Raji (cell line): Measurements from ENCODE around the gene SLF2.

Source experiments
- POLR2A ChIP-seq: IDR thresholded peaks from 2 replicates; pipeline ENCODE4 v1.6.1; 2011; ENCODE audit warnings: low read depth, low read length, control low read depth; ENCODE audit not compliant: insufficient read depth

SLF2 gene

DNA sequence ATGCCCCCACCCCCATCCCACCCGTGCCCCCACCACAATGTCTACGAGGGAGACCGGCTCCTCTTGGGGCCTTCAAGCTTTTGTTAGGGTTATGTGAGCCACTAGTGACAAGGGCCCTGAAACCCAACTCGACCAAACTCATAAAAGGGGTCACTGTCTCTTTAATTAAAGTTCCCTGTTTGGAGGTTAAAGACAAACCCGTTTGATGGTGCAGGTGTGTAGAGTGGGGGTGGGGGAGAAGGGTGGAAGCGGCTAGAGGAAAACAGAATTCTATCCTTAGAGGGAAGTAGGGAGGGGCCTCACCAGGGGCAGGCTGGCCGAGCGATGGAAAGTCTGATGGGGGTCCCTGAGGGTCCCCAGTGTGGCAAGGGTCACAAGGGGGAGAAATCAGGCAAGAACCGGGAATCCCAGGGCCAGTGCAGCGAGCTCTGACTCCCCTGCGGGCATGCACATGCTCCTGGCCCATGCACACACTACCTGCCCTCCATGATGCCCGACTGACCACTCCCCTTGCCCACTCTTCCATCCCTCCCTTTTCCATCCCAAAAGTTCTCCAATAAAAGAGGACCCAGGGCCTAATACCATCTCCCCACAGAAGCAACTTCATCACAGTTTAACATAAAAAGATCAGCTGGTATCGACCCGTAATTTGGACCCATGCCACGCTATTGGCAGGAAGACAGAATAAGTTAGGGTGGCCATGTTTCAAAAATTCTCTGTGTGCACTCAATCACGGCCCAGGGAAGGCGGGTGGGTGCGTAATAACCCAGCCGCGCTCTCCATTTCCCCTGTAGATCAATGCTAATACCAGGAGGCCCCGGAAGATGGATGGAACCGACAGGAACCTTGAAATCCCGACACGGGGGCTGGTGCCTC is 35.9 kb upstream of the SLF2 start:
- no peak for TF ChIP-seq POLR2A

DNA sequence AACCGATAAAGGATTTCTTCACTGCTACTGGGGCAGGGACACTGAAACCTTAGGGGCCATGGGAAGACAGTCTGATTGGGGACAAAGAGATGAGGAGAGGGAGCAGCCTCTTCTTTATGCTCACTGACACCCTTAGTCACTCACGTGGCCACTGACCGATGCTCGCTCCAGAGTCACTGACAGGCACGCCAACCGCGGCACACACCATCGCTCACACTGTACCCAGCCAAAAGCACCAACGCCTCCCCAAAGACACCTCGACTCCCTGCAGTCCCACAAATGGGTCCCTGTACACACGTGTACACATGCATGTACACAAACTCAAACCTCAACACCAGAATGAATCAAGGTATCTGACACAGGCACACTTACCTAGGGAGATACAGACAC is 35.3 kb upstream of the SLF2 start:
- TF ChIP-seq POLR2A = no peak

DNA sequence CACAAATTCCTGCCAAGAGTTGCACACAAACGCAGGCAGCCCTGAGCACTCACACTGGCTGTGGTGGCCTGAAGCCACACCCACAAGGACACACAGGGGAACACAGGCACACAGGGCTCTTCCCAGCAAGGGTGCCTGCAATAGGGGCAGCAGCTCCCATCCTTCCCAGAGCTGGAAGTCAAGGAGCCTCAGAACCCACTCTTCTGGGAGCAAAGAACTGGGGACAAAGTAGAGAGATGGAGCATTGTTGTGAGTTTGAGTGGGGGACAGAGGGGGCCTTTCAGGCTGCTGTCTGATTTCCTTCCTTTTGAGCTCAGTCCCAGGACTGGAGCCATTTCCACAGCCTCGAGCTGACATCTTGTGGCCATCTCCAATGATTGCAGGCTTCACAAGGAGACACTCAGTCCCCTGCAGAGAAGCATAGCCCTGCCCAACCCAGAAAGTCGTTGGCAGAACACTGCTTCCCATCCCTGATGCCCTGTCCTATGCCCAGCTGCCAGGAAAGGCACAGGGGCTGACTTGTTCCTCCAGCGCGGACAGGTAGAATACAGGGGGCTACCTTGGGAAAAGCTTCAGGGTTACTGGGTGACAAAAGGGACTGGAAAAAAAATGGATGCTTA is 34.4 kb upstream of the SLF2 start:
- TF ChIP-seq POLR2A = no peak

DNA sequence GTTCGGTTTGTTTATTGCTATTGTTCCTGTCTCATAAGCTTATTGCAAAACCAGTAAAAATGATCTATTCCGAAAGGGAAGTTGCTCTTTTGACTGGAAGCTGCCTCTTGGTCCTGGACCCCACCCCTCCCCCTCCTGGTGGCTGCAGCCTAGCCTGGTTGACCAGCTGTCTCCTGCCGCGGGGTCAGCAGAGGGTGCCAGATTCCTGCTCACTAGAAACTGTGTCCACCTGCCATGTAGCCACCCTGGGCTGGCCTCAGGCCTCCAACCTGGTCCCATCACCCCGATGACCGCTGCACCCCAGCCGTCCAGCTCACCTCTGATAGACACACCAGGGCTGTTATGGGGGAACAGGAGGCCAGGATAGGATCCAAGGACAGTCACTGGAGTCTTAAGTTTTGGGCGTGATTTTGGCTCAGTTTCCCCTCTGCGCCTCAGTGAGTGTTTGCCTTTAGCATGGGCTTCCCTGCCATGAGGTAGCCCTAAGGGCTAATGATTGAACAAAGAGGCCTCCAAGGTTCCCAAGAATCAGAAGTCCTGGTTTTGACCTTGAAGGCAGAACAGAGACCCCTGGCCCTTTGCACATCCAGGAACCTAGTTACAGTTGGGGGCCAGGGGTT is 32.9 kb upstream of the SLF2 start:
- TF ChIP-seq POLR2A = no peak

DNA sequence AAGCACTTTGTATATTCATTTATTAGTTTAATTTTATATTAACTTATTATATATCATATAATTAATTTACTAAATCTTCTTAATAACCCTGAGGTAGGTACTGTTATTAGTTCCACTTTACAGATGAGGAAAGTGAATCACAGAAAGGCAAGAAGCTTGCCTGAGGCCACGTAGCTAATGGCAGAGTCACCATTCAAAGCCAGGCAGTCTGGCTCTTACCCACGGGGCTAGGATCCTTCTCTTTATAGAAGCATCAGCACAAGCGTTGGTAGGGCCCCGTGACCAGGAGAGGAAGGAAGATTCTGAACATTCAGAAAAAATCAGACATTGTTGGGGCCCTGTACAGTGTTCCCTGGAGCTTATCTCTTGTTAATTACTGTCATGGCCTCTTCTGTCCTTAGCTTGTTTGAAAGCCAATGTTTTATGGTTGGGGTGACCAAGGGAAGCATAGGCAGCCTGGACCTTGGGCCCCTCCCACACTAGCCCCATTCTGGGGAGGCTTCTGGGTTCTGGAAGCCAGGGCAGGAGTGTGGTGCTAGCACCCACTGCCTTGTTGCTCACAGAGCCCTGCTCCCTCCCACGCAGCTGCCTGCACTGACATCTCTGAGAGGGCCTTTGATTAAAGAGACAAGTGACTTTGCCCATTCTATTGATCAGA is 31.1 kb upstream of the SLF2 start:
- TF ChIP-seq POLR2A = no peak

DNA sequence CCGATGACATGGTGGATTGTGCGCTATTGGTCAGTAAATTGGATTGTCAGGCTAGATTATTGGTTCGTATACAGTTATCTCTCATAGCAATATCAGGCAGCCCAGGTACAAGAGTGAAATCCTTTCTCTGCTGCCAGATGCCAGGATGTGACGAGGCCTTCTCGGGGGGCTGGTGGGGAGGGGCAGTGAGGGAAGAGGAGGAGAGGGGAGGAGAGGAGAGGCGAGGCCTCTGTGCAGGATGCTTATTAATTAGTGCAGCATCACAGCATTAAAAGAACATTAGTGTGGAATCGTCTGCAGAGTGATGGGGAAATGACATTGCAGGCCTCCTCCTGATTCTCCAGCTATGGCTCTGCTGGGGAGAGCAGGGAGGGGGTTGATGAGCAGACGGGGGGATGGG is 30.5 kb upstream of the SLF2 start:
- no peak for TF ChIP-seq POLR2A

DNA sequence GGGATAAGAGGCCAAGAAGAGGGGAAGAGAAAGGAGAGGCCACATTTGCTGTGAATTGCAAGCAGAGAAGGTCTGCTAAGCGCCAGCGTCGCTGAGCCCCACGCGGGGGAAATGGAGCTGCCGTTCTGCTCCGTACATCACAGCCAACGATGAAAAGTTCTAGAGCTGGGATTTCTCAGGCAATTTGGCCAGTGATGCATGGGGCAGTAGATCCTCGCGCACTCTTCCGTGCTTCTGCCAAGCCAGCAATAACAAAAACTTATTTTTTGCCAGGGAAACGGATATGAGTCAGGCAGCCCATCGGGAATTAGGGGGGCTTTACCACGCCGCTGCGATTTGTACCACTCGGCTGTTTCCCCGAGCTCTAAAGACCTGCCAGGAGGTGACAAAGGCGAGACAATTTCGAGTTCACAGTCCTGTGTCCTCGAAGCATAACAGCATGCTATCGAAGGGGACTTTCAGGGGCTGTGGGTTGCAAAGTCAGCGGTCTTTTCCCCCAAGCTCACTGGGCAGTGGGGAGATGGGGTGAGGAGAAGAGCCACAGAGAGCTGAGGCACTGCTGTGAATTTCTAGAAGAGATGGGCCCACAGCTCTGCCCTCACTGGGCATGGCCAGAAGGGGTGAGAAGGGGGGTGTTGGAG is 30.0 kb upstream of the SLF2 start:
- TF ChIP-seq POLR2A = no peak

DNA sequence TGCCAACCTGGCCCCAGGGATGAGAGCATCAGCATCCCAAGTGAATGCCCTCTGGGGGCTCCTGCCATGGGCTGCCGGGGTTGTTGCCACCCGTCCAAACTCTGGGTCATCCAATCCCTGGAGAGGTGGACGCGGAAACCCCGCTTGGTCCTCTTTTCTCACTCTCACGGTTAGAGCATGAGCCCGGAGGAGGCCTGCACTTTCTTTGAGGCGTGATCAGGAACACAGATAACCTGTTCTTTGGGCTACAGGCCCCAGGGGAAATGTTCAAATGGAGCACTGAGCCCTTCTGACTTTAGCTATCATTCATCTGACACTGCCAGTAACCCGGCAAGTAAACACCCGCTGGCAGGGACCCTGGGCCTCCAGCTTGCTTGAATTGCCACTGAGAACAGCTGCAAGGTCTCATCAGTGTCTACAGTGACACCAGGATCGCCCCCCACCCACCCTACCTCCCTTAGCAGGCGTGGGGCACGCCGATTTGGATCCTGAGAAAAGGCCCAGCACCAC is 29.4 kb upstream of the SLF2 start:
- no peak for TF ChIP-seq POLR2A

DNA sequence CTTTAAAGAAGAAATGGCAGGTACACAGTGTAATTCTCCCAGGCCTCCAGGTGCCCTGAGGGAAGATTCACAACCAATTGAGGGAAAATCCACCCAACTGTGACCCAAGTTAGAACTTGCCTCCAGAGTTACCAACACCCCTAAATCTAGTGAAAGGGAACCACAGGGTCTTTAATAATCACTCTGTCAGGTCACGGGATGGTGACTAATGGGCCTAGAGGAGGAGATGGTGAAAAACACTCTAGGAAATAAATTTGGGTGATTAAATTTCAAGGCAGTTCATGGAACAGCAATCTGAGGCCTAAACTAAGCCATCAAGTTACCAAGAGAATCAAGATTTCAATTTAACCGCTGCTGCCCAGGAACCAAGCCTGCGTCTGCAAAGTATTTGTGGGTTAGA is 26.7 kb upstream of the SLF2 start:
- TF ChIP-seq POLR2A = no peak

DNA sequence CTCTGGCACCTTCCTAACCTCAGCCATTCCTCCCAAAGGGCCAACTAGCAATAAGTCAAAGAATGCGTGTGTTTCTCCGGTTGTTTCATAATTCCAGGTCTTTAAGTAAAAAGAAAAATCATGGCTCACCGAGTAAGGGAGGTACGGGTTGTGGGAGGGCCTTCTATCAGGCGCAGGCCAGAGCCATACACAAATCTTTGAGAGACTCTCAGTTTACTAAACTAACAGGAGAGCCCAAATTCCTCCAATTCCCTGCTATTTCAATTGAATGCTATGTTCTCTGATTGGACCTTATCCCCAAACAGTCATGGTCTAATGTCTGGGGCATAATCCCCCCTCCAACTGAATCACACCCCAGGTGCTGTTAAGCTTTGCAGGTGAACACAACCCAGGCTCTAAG is 26.2 kb upstream of the SLF2 start:
- no peak for TF ChIP-seq POLR2A

DNA sequence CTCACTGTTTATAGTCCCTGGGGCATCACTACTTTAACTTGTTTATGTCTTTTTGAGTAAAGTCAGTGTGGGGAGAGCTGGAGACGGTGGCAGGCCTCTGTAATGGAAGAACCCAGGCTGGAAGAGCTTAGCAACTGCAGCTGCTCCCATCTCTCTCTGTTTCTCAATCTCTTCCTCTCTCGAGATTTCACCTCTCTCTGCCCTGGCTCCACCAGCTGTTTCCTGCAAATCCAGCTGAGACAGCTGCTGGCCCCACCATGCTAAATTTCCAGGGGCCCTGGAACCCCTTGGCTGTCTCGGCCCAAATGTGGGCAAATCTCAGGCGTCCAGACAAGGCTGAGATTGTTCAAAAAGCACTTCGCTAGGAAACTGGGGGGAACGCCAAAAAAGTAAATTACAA is 25.8 kb upstream of the SLF2 start:
- no peak for TF ChIP-seq POLR2A

DNA sequence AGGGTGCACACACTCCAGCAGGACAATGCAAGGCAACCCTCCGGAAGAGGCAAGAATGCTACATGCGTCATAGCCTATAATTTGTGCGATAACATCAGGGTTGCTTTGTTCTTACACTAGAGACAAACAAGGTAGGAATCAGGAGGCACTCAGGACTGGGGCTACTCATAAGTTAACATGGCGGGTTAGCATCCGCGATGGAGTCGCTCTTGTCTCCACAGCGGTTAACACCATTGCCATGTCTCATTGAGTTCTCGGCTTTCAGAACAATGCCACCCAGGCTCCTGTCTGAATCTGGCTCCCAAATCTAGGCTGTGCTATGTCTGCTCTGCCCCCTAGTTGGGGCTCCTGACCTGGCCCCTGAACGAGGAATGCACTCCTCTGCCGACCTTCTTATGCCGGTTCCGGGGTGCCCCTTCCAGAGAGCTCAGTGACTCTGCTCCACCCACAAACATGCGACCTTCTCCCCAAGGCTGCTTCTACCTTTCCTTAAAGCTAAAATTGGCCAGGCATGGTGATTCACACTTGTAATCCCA is 24.9 kb upstream of the SLF2 start:
- TF ChIP-seq POLR2A = no peak

DNA sequence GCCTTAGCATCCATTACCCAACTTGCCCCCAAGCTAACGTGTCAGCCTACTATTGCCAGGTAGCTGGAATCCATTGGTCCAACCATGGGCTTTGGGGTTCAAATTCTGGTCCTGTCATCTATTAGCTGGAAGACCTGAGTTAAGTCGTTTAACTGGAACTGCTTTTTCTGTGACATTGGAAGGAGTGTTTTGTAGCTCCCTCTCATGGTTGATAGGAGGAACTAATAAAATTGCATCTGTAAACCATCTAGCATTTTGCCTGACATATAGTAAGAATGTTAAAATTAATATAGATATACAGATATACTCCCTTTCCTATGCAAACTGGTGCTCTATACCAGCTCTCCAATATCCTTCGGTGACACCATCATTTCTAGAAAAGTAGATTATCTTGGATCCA is 23.8 kb upstream of the SLF2 start:
- no peak for TF ChIP-seq POLR2A

DNA sequence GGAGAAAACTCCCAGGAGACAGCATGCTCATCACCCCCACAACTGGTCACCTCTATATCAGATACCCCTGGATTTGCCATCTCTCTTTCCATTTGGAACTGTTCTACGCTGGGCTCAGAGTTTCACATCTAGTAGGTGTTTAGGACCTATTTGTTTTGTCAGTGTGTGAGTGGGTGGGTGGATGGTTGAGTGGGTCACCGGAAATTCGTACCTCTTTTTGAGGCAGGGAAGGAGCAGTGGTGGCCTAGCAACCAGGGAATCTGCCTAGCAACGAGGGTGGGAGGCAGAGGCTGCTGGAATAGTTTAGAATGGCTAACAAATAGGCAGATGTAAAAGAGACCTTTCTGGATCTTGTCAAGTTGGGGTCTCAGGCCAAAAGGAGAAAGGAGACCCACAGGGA is 23.2 kb upstream of the SLF2 start:
- TF ChIP-seq POLR2A = no peak
